K562 (cell line): Measurements from ENCODE around the gene WNK1.

Source experiments
- CTCF ChIP-seq, 3 experiments: IDR thresholded peaks in 2 of 3; conservative IDR thresholded peaks in 1 of 3; 2 replicates each; pipeline ENCODE4 v1.5.1; 2011 to 2012; ENCODE audit warnings: low read length in 3 of 3, mild to moderate bottlenecking in 3 of 3, control low read depth in 2 of 3, improper control_type of control experiment in 1 of 3, inconsistent platforms in 1 of 3, low read depth in 1 of 3, mixed read lengths in 1 of 3, moderate library complexity in 1 of 3; ENCODE audit not compliant: insufficient read depth in 2 of 3
- ELF1 ChIP-seq: fragments of 200-800 bp; sonication (Bioruptor generic); IDR thresholded peaks from 2 replicates; pipeline ENCODE4 v1.6.1; 2016; ENCODE audit warnings: missing genetic modification characterization, missing compliant biosample characterization
- NBN ChIP-seq: fragments of 450-650 bp; IDR thresholded peaks from 2 replicates; pipeline ENCODE4 v1.6.1; 2016; ENCODE audit warnings: low read depth, mild to moderate bottlenecking
- SMARCA5 ChIP-seq: fragments of 450-650 bp; IDR thresholded peaks from 2 replicates; pipeline ENCODE4 v1.6.1; 2016
- TEAD2 ChIP-seq: fragments of 450-650 bp; IDR thresholded peaks from 2 replicates; pipeline ENCODE4 v1.6.1; 2016; ENCODE audit warnings: missing genetic modification characterization, control low read depth, missing compliant biosample characterization
- ZFP36 ChIP-seq: fragments of 150-350 bp; IDR thresholded peaks from 2 replicates; pipeline ENCODE4 v1.6.1; 2018; ENCODE audit warnings: low read length, low read depth; ENCODE audit not compliant: partially characterized antibody

GRCh38 chr12:851343-851742, 99.0 kb downstream of the WNK1 start:
- no peak for TF ChIP-seq SMARCA5
- no peak for TF ChIP-seq ELF1 (tag)
- TF ChIP-seq ZFP36, result no peak
- TF ChIP-seq CTCF (IDR thresholded peaks at IDR 0.05 in 2 of 3, conservative IDR thresholded peaks at IDR 0.05 in 1 of 3; ENCODE audit: insufficient read depth in 2 of 3, low read depth in 1 of 3, low read length in 3 of 3), result no peak
- TF ChIP-seq NBN, result no peak
- TF ChIP-seq TEAD2 (tag), result no peak
